Activated CD4-positive, alpha-beta T cell treated with anti-CD3 and anti-CD28 coated beads, Interleukin-2, amount 10 ng/mL, durations not matched to agents 24 days and 14 days (primary cell): ENCODE measurements around the gene KSR1. TPM values are rescaled to one million over a fixed set of nuclear protein-coding genes. Genes with fewer than 3 reads are reported as not detected.

Source experiments
- DNase-seq: peaks from one replicate; pipeline ENCODE4 v3.0.0; 2022
- H3K27ac Mint-ChIP-seq: one replicate; pipeline ENCODE4 v1.8.0; 2022; ENCODE audit warnings: mild to moderate bottlenecking, mixed read lengths
- H3K27me3 Mint-ChIP-seq: one replicate; pipeline ENCODE4 v1.8.0; 2022; ENCODE audit warnings: mixed read lengths
- H3K36me3 Mint-ChIP-seq: one replicate; pipeline ENCODE4 v1.8.0; 2022; ENCODE audit warnings: low read depth, mild to moderate bottlenecking, mixed read lengths
- H3K4me1 Mint-ChIP-seq: one replicate; pipeline ENCODE4 v1.8.0; 2021; ENCODE audit warnings: mixed read lengths
- H3K4me3 Mint-ChIP-seq: one replicate; pipeline ENCODE4 v1.8.0; 2022; ENCODE audit warnings: mild to moderate bottlenecking, moderate library complexity, mixed read lengths
- H3K9me3 Mint-ChIP-seq: one replicate; pipeline ENCODE4 v1.8.0; 2021; ENCODE audit warnings: mixed read lengths
- intact Hi-C: fragments of 100-400 bp; cut with micrococcal nuclease; formaldehyde crosslinking; loops from one replicate; pipeline ENCODE4 v1.15.1; 2023
- total RNA-seq: library from RNA; stranded (reverse); gene quantifications from 2 replicates; pipeline ENCODE4 v1.2.3, GENCODE V29; 2022

KSR1 gene
- total RNA-seq, 1 donor from 2014 or later = 104 TPM

DNA sequence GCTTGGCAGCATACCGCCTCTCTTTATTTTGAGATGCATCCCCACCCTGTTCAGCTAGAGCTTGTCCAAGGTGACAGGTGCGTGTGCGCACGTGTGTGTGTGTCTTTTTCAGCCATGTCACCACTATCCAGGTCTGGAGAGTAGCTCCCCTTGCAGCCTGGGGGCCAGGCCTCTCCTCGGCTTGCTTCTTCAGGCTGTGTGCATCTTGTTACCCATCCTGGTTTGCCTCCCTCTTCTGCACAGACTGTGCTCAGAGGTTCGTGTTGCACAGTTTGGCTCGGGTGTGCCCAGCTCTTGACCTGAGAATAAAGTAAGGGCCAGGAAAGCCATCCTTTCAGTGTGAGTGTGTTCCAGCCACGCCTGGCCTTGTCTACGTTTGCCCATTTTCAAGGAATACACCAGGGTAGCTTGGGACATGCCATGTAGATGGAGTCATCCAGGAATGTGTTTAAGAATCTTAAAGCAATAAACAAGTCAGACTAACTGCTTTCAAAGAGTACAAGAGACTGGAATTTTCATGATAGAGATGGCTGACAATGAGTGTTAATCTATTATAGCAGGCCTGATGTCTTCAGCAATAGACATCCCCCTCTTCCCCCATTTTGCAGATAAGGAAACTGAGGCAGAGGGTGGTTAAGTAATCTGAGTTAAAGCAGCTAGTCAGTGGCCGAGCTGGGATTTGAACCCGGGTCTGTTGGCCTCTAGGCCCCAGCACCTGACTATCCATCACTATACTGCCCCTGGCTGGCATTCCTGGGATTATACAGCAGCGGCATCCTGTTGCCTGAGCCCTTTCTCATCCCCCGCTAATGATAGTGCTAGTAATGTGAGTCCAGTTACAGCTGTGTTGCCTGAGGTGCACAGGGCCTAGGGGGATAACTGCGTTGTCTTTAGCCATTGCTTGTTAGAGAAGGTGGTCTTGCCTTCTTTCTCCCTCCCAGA, 77.9 kb downstream of the KSR1 start:
- intact Hi-C loops = no loop called here
- H3K9me3 Mint-ChIP-seq = no peaks in the 10 kb centered on the region
- H3K36me3 Mint-ChIP-seq = peaks cover 5% of the 10 kb centered on the region
- peaks cover 61% of the 10 kb centered on the region for H3K4me1 Mint-ChIP-seq
- no peak overlapping the region for H3K4me3 Mint-ChIP-seq
- H3K27me3 Mint-ChIP-seq = no peaks in the 10 kb centered on the region
- no peak for DNase-seq
- no peak overlapping the region for H3K27ac Mint-ChIP-seq

DNA sequence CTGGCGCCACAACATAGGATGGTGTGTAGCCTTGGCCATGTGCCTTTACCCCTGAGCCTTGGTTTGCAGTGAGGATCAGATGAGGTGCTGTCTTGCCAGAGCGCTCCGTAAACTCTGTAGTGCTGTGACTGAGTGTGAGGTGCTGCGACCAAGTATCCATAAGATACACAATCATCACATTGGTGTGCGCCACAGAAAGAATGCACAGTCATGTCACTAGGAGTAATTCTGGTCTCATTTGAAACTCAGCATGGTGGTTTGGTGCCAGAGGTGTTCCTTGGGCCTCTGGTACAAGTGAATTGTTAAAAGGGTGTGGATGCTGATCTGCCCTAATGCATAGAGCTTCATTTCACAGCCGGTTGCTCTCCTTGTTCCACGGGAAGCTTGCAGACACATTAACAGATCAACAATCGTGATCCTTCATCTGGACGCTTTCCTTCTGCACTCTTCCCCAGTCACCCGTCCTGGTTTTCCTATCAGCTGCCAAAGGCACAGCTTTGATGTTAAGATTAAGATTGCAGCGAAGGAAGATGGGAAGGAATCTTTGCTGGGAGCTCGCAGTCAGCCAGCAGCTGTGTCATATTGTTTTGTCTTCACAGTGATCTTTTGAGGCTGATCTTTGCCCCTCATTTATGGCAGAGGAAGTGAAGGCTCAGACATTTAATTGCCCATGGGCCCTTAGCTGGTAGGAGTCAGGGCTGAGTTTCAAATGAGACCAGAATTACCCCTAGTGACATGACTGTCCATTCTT, 79.1 kb downstream of the KSR1 start:
- H3K27me3 Mint-ChIP-seq = no peaks in the 10 kb centered on the region
- H3K9me3 Mint-ChIP-seq = no peaks in the 10 kb centered on the region
- no peak overlapping the region for H3K4me3 Mint-ChIP-seq
- peak overlapping the region; percentile 8 for H3K27ac Mint-ChIP-seq
- peaks cover 61% of the 10 kb centered on the region for H3K4me1 Mint-ChIP-seq
- no peak for DNase-seq
- intact Hi-C loops = no loop called here
- peaks cover 2% of the 10 kb centered on the region for H3K36me3 Mint-ChIP-seq

DNA sequence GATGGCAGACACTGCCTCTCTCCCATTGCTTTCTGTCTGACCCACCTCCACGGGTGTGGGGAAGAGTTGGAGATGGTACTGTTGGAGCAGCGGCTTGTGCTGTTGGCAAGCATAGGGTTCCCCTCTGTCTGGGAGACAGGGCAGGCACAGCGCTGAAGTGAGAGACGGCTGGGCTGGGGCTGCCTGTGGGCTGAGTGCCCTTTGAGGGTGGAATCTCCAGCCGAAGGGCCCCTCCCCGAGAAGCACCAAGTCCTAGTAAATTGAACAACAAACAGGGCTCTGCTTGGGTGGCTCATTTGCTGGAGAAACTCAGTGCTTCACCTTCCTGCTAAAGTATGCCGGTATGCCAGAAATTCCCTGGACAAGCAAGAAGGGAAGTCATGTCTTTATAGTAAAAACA, 79.7 kb downstream of the KSR1 start:
- Mint-ChIP-seq H3K36me3 (peaks cover 2% of the 10 kb centered on the region), H3K9me3 (no peaks in the 10 kb centered on the region), H3K4me3 (no peak overlapping the region), H3K27ac (peak overlapping the region; percentile 8), H3K27me3 (no peaks in the 10 kb centered on the region), H3K4me1 (peaks cover 61% of the 10 kb centered on the region)
- no peak for DNase-seq
- intact Hi-C loops = no loop called here

DNA sequence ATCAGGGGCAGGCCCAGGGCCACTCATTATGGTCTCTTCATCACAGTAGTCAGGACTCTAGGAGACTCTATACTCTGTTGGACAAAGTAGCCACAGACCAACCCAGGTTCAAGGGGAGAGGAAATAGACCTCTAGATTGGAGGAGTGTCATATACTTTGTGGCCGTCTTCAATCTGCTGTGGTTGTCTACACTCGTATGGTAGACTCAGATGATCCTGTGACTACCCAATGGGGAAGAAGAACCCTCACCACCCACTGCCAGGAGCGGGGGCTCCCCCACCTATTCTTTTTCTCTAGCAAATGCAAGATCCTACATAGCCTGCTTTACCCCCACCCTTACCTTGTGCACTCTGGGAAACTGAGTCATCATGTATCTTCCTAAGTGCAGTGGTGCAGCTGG, 80.5 kb downstream of the KSR1 start:
- Mint-ChIP-seq H3K27me3 (no peaks in the 10 kb centered on the region), H3K4me3 (no peak overlapping the region)

DNA sequence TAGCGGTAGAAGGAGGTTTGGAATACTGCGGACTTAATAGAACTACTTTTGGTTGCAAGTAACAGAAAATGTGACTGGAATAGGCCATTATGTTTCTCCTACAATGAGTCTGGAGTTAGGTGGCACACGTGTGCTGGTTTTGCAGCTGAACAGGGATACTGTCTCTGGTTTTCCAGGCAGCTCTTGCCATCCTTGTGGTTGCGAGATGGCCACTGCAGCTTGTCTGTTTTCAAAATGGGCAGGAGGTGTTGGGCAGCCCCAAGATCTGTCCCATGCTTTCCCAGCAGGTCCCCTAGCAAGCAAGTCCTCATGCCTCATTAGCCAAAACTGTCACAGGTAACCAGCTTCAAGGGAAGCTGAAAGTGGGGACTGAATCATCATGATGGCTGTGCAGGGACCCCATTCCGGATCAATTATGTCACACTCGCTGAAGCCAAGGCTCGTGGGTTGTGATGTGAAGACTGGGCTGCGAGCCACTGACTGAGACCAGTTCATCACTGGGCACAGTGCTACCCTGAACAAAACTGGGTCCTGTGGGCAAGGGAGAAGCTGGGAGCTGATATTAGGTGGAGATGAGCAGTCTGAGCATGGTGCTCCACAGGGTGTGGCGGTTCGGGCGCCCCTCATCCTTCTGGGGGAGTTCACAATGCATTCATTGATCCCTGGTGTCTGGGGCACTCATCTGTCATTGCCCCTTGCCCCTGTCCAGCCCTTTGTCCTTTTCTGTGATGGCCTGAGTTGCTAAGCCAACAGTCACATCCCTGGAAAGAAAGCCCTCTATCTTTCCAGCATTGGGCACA, 82.1 kb downstream of the KSR1 start:
- no peaks in the 10 kb centered on the region for H3K27me3 Mint-ChIP-seq
- peaks cover 4% of the 10 kb centered on the region for H3K36me3 Mint-ChIP-seq
- no peaks in the 10 kb centered on the region for H3K9me3 Mint-ChIP-seq
- DNase-seq = no peak
- intact Hi-C loops = no loop called here
- peaks cover 69% of the 10 kb centered on the region for H3K4me1 Mint-ChIP-seq
- peak overlapping the region; percentile 48 for H3K27ac Mint-ChIP-seq
- H3K4me3 Mint-ChIP-seq = no peak overlapping the region

More for the DNA sequence above, 80.5 kb downstream of the KSR1 start:
- intact Hi-C loops = no loop called here
- Mint-ChIP-seq H3K4me1 (peaks cover 61% of the 10 kb centered on the region), H3K9me3 (no peaks in the 10 kb centered on the region), H3K36me3 (peaks cover 2% of the 10 kb centered on the region), H3K27ac (peak overlapping the region; percentile 50)
- no peak for DNase-seq

DNA sequence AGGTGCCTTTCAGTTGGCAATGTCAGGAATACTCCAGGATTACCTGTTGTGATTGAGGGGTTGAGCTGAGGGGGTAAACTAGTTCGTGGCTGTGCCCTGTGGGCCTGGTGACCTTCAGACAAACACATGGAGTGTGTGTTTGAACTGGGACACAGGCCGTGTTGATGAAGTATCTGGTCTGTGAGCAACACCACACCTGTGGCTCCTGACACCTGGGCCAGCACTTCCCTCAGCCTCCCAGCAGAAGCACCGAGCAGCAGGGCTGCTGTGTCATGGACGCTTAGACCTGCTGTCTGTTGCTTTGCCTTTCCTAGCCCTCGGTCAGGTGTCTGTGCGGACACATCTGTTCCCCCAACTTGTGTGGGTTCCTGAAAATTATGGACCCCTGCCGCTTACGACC, 82.9 kb downstream of the KSR1 start:
- no peak for DNase-seq
- intact Hi-C loops = no loop called here
- Mint-ChIP-seq H3K27ac (no peak overlapping the region), H3K27me3 (no peaks in the 10 kb centered on the region), H3K9me3 (no peaks in the 10 kb centered on the region), H3K36me3 (peaks cover 4% of the 10 kb centered on the region), H3K4me1 (peaks cover 77% of the 10 kb centered on the region), H3K4me3 (no peak overlapping the region)

DNA sequence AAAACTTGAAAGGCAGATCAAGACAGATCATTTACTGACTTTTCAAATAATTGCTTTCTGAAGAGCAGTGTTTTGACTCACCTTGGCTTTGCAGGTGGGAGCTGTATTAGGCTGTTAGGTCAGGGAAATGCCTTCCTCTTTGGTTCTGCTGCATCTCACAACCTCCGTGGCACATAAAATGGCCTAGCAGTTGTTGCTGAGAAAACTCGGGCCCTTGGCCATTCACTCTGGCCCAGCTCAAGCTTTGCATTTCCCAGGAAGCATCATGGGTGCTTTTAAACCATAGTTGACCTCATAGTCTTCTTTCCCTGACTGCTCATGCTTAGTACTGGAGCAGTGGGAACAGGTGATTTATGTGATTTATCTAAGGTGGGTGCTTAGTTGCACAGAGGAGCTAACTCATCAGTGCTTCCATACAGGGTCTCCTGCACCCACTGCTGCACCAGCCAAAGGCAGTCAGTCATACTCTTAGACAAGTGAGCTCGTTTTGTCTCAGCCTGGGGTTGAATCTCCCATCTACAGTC, 83.6 kb downstream of the KSR1 start:
- Mint-ChIP-seq H3K27me3 (peaks cover 3% of the 10 kb centered on the region), H3K9me3 (no peaks in the 10 kb centered on the region), H3K4me3 (no peak overlapping the region), H3K27ac (no peak overlapping the region), H3K4me1 (peaks cover 81% of the 10 kb centered on the region), H3K36me3 (peaks cover 4% of the 10 kb centered on the region)
- DNase-seq = no peak
- intact Hi-C loops = loop anchor here (10.0 kb wide), 1 partner anchor 505 kb away; the partner anchor contains the start of gene NLK

DNA sequence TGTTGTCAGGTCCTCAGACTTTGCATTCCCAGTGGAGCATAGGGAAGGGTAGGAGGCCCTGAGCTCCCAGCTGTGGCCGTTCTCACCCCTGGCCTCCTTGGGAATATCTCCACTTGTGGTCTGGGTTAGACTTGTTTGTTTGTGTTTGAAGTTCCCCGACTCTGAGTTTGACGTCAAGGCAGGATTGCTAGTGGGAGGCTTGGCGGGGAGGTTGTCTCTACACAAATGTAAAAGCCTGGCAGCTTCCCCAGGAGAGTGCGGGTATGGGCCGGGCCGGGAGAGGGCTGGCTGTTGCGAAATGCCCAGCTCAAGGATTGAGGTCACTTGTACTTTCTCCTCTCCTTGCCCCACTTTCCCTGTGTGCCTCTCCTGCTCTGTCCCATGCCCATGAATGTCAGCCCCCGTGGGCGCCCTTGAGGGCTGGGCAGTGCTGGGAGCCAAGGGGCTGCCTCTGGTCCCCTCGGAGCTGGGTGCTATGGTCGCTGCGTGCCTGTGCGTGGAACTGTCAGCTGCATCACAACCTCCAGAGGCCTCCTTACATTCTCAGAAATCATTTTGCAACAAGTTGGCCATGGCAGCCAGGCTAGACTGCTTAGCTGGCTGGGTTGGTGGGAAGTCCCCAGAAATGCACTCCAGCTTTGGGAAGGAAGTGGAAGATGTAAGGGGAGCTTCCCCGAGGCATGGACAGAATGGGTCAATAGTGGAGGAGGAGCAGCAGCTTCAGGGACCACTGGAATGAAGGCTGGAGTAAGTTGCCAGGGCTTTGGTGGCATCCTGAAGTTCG, 84.3 kb downstream of the KSR1 start:
- no peak for DNase-seq
- Mint-ChIP-seq H3K9me3 (no peaks in the 10 kb centered on the region), H3K4me3 (peak overlapping the region; percentile 6), H3K4me1 (peaks cover 83% of the 10 kb centered on the region), H3K27me3 (peaks cover 3% of the 10 kb centered on the region), H3K27ac (peak overlapping the region; percentile 48), H3K36me3 (peaks cover 4% of the 10 kb centered on the region)
- intact Hi-C loops = loop anchor here (10.0 kb wide), 1 partner anchor 504 kb away; the partner anchor contains the start of gene NLK

DNA sequence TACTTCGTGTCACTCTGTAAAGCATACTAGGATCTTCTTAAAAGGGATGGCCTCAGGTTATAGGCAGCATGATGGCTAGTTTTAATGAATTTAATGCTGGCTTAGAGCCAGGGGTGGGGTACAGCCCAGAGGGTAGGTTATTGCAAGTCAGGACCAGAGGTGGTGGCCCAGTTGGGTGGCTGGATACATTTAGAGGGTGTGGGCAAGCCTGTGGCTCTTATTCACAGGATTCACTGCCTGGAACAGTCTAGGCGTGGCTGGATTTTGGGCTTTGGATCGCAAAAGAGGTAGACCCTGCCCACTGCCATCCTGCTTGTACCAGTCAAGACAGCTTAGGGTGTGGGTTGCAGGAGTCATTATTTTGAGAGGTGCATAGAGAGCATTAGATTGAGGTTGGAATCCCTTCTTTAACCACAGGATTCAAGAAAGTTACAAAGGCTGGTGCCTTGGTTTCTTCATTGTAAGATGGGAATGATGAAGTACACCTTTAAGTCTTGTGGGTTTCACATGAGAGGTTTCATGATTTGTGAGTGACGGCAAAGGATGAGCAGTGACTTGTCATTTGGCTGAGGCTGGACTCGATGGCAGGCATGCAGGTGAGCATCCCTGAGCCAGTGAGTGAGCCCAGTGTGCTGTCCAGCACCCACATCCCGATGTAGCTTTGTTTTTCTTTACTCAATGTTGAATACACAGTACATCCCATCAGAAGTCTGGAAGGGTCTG, 85.2 kb downstream of the KSR1 start:
- Mint-ChIP-seq H3K36me3 (peaks cover 4% of the 10 kb centered on the region), H3K4me1 (peaks cover 86% of the 10 kb centered on the region), H3K27me3 (peaks cover 3% of the 10 kb centered on the region), H3K9me3 (no peaks in the 10 kb centered on the region), H3K4me3 (peak overlapping the region; percentile 31), H3K27ac (peak overlapping the region; percentile 68)
- intact Hi-C loops = loop anchor here (10.0 kb wide), 1 partner anchor 503 kb away; the partner anchor contains the start of gene NLK
- DNase-seq = no peak

DNA sequence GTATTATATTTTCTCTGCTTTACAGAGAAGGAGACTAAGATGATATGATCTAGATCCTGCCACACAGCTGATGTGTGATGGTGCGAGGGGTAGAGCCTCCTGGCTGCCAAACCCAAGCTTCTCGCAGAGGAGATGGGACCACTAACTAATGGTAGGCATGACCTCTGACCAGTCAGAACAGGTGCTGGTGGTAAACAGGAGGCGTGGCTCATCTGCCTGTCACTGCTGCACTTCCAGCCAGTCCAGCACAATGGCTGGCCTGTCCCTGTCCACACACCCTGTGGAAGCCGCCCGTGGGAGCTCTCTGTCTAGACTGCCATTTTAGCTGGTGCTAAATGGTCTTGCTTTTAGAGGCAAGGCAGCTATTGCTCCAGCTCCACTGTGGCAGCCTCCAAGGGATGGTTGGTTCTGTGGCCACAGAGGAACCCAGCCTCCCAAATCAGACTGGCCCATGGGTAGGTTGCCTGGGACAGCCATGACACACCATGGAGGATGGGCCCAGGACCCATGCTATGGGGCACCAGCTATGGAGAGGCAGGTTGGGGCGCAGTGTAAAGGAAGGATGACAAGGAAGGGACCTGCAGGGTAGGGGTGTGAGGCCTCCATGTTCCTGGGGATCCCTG, 86.7 kb downstream of the KSR1 start:
- no peak for DNase-seq
- peak overlapping the region; percentile 52 for H3K27ac Mint-ChIP-seq
- H3K4me1 Mint-ChIP-seq = peaks cover 89% of the 10 kb centered on the region
- peaks cover 3% of the 10 kb centered on the region for H3K27me3 Mint-ChIP-seq
- intact Hi-C loops = loop anchor here (10.0 kb wide), 1 partner anchor 502 kb away; the partner anchor contains the start of gene NLK
- H3K4me3 Mint-ChIP-seq = no peak overlapping the region
- no peaks in the 10 kb centered on the region for H3K9me3 Mint-ChIP-seq
- H3K36me3 Mint-ChIP-seq = peaks cover 1% of the 10 kb centered on the region

DNA sequence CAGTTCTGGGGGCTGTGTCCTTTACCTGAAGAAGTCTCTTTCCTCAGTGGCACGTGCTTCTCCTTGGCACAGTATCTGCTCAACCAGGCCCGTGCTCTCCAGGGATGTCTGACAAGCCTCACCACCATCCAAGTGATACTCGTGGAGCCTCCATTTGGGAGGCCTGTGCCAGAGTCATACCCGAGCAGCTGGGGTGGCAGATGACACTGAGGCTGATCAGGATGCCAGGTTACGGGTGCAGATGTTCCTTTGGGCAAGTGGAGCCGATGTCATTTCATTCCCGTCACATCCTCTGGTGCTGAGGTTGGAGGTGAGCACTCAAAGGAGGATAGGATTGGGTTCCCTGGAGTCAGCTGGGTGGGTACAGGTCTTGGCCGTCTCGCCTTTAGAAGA, 87.2 kb downstream of the KSR1 start:
- peak overlapping the region; percentile 87 for H3K27ac Mint-ChIP-seq
- peaks cover 84% of the 10 kb centered on the region for H3K4me1 Mint-ChIP-seq
- peaks cover 1% of the 10 kb centered on the region for H3K36me3 Mint-ChIP-seq
- peaks cover 3% of the 10 kb centered on the region for H3K27me3 Mint-ChIP-seq
- H3K9me3 Mint-ChIP-seq = no peaks in the 10 kb centered on the region
- no peak for DNase-seq
- intact Hi-C loops = loop anchor here (10.0 kb wide), 1 partner anchor 501 kb away; the partner anchor contains the start of gene NLK
- H3K4me3 Mint-ChIP-seq = peak overlapping the region; percentile 58

DNA sequence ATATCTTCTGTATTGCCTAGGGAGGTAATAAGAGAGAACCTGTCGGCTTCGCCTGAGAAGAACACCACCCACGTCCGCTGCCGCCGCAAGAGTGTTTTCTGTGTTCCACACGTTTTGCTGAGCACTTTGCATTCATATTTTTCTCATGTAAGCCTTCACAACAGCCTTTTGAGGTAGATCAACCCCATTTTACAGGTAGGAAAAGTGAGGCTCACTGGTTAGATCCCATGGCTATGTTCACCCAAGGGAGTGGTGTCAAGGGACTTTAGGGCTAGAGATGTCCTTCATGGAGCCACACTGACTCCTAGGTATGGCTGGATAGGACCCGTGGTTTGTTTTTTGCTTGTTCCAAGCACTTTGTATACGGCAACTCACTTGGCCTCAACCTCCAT, 87.7 kb downstream of the KSR1 start:
- DNase-seq = peak; percentile 62
- peaks cover 82% of the 10 kb centered on the region for H3K4me1 Mint-ChIP-seq

More for the DNA sequence above, 87.7 kb downstream of the KSR1 start:
- Mint-ChIP-seq H3K36me3 (peaks cover 1% of the 10 kb centered on the region), H3K27ac (peak overlapping the region; percentile 87), H3K9me3 (no peaks in the 10 kb centered on the region), H3K27me3 (peaks cover 3% of the 10 kb centered on the region), H3K4me3 (peak overlapping the region; percentile 58)
- intact Hi-C loops = loop anchor here (1.0 to 10.0 kb wide), 10 partner anchors 8 to 501 kb away; partner anchors contain the start of genes KSR1 and NLK
